CD4-positive, alpha-beta T cell (primary cell): ENCODE results near the gene RABEPK. TPM values are rescaled to one million over a fixed set of nuclear protein-coding genes. Genes with fewer than 3 reads are reported as not detected.

ENCODE experiments used
- ATAC-seq: fragments of 200-7000 bp; cut with Tn5 transposase; one replicate; pipeline ENCODE4 v1.10.0; 2022; ENCODE audit warnings: mild to moderate bottlenecking; ENCODE audit not compliant: poor library complexity
- CTCF ChIA-PET: fragments of 350-600 bp; sonication (Branson Sonifier 250); formaldehyde crosslinking; loops from one replicate; lab custom pipeline; 2021; ENCODE audit warnings: antibody characterized with exemption, inconsistent platforms; lab: Charles Lee
- POLR2A ChIA-PET: fragments of 350-600 bp; sonication (Branson Sonifier 250); formaldehyde crosslinking; loops from one replicate; lab custom pipeline; 2021; ENCODE audit warnings: antibody characterized with exemption, inconsistent platforms; lab: Charles Lee
- DNase-seq, 14 experiments: peaks; one replicate each; pipeline ENCODE4 v3.0.0-alpha.2; 2013 to 2020; ENCODE audit warnings: mixed read lengths in 2 of 14
- H3K27ac ChIP-seq, 2 donors: one replicate each; pipeline versions ENCODE4 v1.5.1 to v1.7.0; 2013; ENCODE audit warnings: low read length in 2 of 2, low read depth in 1 of 2, mild to moderate bottlenecking in 1 of 2
- H3K27me3 ChIP-seq, 2 experiments: 1 replicate in 1 of 2; 2 replicates in 1 of 2; pipeline versions ENCODE4 v1.6.1 to v1.7.0; 2013; ENCODE audit warnings: low read length in 2 of 2, control low read depth in 1 of 2, mild to moderate bottlenecking in 1 of 2, moderate library complexity in 1 of 2; ENCODE audit not compliant: insufficient read depth in 2 of 2, control insufficient read depth in 1 of 2
- H3K36me3 ChIP-seq: one replicate; pipeline ENCODE4 v1.6.1; 2013; ENCODE audit warnings: low read length, control low read depth; ENCODE audit not compliant: insufficient read depth
- H3K4me1 ChIP-seq: one replicate; pipeline ENCODE4 v1.6.1; 2013; ENCODE audit warnings: low read length, control low read depth; ENCODE audit not compliant: insufficient read depth
- H3K4me3 ChIP-seq: one replicate; pipeline ENCODE4 v1.5.1; 2013; ENCODE audit warnings: mild to moderate bottlenecking, low read length, moderate library complexity
- H3K9me3 ChIP-seq, 2 experiments: 1 replicate in 1 of 2; 2 replicates in 1 of 2; pipeline versions ENCODE4 v1.6.1 to v1.7.0; 2013; ENCODE audit warnings: low read length in 2 of 2, mild to moderate bottlenecking in 2 of 2, control low read depth in 1 of 2, moderate library complexity in 1 of 2; ENCODE audit not compliant: control insufficient read depth in 1 of 2, insufficient read depth in 1 of 2
- H3K27ac Mint-ChIP-seq: one replicate; pipeline ENCODE4 v1.8.0; 2020; ENCODE audit warnings: mixed read lengths
- H3K27me3 Mint-ChIP-seq: one replicate; pipeline ENCODE4 v1.8.0; 2021; ENCODE audit warnings: mixed read lengths
- H3K36me3 Mint-ChIP-seq: one replicate; pipeline ENCODE4 v1.8.0; 2021; ENCODE audit warnings: low read depth, mixed read lengths
- H3K4me1 Mint-ChIP-seq: one replicate; pipeline ENCODE4 v1.8.0; 2021; ENCODE audit warnings: low read depth, mixed read lengths
- H3K4me3 Mint-ChIP-seq: one replicate; pipeline ENCODE4 v1.8.0; 2020; ENCODE audit warnings: mild to moderate bottlenecking, mixed read lengths
- H3K9me3 Mint-ChIP-seq: one replicate; pipeline ENCODE4 v1.8.0; 2020; ENCODE audit warnings: mixed read lengths
- intact Hi-C, 2 experiments: fragments of 100-400 bp; cut with DNase I in 1 of 2; cut with micrococcal nuclease in 1 of 2; formaldehyde crosslinking; loops; one replicate each; pipeline versions ENCODE4 v1.15.1 to v1.9.0; 2023 to 2025; cut with DNase I, micrococcal nuclease
- total RNA-seq, 174 experiments: library from RNA in 2 of 174; stranded (reverse) in 2 of 174; gene quantifications; one replicate each; pipeline ENCODE4 v1.2.3 and lab custom pipeline; 2021 to 2026
- TF ChIP-seq, protein P1 (sequence below): fragments of 200-600 bp; IDR thresholded peaks from one replicate; pipeline ENCODE4 v1.8.0; 2022; ENCODE audit warnings: antibody characterized with exemption, mild to moderate bottlenecking

RABEPK gene
- total RNA-seq, 2 experiments from 2014 or later, result 6.8 to 8.3 TPM

DNA sequence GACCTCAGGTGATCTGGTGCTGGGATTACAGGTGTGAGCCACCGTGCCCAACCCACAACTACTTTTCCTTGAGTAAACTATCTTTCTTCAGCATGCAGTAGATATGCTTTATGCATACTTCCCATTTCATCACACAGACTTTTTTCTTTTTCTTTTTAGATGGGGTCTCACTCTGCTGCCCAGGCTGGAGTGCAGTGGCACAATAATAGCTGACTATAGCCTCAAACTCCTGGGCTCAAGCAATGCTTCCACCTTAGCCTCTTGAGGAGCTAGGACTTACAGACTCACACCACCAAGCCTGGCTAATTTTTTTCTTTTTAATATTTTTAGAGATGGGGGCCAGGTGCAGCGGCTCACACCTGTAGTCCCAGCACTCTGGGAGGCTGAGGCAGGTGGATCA is 33.6 kb upstream of the RABEPK start:
- no peak overlapping the region for H3K27ac ChIP-seq
- POLR2A ChIA-PET, result no interaction called here
- Mint-ChIP-seq H3K4me1 (peaks cover 20% of the 10 kb centered on the region), H3K27ac (no peak overlapping the region), H3K27me3 (no peaks in the 10 kb centered on the region), H3K36me3 (peaks cover 41% of the 10 kb centered on the region), H3K9me3 (no peaks in the 10 kb centered on the region), H3K4me3 (no peak overlapping the region)
- no peaks in the 10 kb centered on the region for H3K9me3 ChIP-seq
- peaks cover 27% of the 10 kb centered on the region for H3K36me3 ChIP-seq
- TF ChIP-seq, protein P1, sequence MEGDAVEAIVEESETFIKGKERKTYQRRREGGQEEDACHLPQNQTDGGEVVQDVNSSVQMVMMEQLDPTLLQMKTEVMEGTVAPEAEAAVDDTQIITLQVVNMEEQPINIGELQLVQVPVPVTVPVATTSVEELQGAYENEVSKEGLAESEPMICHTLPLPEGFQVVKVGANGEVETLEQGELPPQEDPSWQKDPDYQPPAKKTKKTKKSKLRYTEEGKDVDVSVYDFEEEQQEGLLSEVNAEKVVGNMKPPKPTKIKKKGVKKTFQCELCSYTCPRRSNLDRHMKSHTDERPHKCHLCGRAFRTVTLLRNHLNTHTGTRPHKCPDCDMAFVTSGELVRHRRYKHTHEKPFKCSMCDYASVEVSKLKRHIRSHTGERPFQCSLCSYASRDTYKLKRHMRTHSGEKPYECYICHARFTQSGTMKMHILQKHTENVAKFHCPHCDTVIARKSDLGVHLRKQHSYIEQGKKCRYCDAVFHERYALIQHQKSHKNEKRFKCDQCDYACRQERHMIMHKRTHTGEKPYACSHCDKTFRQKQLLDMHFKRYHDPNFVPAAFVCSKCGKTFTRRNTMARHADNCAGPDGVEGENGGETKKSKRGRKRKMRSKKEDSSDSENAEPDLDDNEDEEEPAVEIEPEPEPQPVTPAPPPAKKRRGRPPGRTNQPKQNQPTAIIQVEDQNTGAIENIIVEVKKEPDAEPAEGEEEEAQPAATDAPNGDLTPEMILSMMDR, result no peak
- DNase-seq (no peak), ATAC-seq (no peak)
- CTCF ChIA-PET, result no interaction called here
- intact Hi-C loops, result no loop called here
- H3K4me3 ChIP-seq, result no peak overlapping the region
- H3K4me1 ChIP-seq, result no peaks in the 10 kb centered on the region
- H3K27me3 ChIP-seq, result no peaks in the 10 kb centered on the region

DNA sequence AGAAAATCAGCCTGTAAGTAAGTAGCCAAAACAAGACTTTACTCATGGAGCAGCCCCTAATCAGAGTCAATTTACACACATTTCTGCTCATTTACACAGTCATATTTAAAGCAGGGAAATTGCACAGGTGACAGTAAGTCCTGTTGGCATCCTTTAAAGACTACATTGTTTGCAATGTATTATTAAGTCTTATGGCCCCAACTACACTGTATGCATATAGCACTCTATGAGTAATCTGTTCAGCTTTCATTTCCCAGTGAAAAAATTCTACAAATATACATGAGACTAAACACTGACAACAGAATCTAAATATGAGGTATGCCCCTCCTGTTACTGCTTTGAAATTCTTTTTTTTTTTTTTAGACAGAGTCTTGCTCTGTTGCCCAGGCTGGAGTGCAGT is 30.4 kb upstream of the RABEPK start:
- H3K27ac ChIP-seq, result no peak overlapping the region
- peaks cover 57% of the 10 kb centered on the region for H3K36me3 Mint-ChIP-seq
- H3K4me1 ChIP-seq, result peaks cover 22% of the 10 kb centered on the region
- ATAC-seq (no peak), DNase-seq (no peak)
- H3K4me1 Mint-ChIP-seq, result peaks cover 42% of the 10 kb centered on the region
- intact Hi-C loops, result no loop called here
- TF ChIP-seq, protein P1, result no peak
- no peak overlapping the region for H3K27ac Mint-ChIP-seq
- H3K4me3 Mint-ChIP-seq, result no peak overlapping the region
- POLR2A ChIA-PET, result interaction anchor here (0.6 kb wide), 1 partner anchor 44 kb away, joined by 6 read pairs; no protein-coding TSS in a partner anchor
- CTCF ChIA-PET, result no interaction called here
- no peaks in the 10 kb centered on the region for H3K9me3 ChIP-seq
- peaks cover 31% of the 10 kb centered on the region for H3K36me3 ChIP-seq
- H3K27me3 ChIP-seq, result no peaks in the 10 kb centered on the region
- H3K4me3 ChIP-seq, result no peak overlapping the region
- no peaks in the 10 kb centered on the region for H3K9me3 Mint-ChIP-seq
- H3K27me3 Mint-ChIP-seq, result no peaks in the 10 kb centered on the region

DNA sequence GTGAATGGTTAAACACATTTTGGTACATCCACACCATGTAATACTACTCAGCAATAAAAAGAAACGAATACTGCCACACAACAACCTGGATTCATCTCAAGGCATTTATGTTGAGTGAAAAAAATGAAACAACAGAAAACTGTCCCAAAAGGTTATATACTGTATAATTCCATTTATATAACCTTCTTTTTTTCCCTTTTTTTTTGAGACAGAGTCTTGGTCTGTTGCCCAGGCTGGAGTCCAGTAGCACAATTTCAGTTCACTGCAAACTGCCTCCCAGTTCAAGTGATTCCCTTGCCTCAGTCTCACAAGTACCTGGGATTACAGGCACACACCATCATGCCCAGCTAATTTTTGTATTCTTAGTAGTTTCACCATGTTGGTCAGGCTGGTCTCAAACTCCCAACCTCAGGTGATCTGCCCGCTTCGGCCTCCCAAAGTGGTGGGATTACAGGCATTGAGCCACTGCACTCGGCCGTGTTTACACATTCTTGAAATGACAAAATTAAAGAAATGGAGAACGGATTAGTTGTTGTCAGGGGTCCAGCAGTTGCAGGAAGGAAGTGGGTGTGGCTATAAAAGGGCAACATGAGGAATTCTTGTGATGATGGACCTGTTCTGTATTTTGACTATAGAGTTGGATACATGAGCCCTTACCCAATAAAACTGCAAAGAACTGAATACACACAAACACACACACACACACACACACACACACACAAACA is 28.1 kb upstream of the RABEPK start:
- Histone ChIP-seq H3K27ac (no peak overlapping the region), H3K4me1 (peaks cover 26% of the 10 kb centered on the region), H3K27me3 (no peaks in the 10 kb centered on the region), H3K36me3 (peaks cover 27% of the 10 kb centered on the region), H3K4me3 (no peak overlapping the region), H3K9me3 (no peaks in the 10 kb centered on the region)
- CTCF ChIA-PET, result no interaction called here
- Mint-ChIP-seq H3K9me3 (no peaks in the 10 kb centered on the region), H3K4me1 (peaks cover 58% of the 10 kb centered on the region), H3K27ac (peak overlapping the region; percentile 59), H3K27me3 (no peaks in the 10 kb centered on the region), H3K4me3 (no peak overlapping the region), H3K36me3 (peaks cover 73% of the 10 kb centered on the region)
- no peak for DNase-seq
- TF ChIP-seq, protein P1, result no peak
- POLR2A ChIA-PET, result no interaction called here
- no peak for ATAC-seq
- intact Hi-C loops, result no loop called here
